Endothelial cell of umbilical vein (primary cell): ENCODE results near the gene PPP1R12A. TPM values are rescaled to one million over a fixed set of nuclear protein-coding genes. Genes with fewer than 3 reads are reported as not detected.

Experiments
- BruUV-seq: library from RNA; stranded (reverse); fragments of 400-500 nt; replicated peaks from 2 replicates; lab custom pipeline; 2021; lab: Mats Ljungman, UMichigan
- CTCF ChIA-PET: fragments of 300-600, 350-600 bp; sonication (Branson Sonifier 250); formaldehyde crosslinking; loops from one replicate; lab custom pipeline; 2021; ENCODE audit warnings: antibody characterized with exemption, inconsistent platforms; lab: Charles Lee
- POLR2A ChIA-PET: fragments of 300-600, 350-600 bp; sonication (Branson Sonifier 250); formaldehyde crosslinking; loops from one replicate; lab custom pipeline; 2021; ENCODE audit warnings: antibody characterized with exemption, inconsistent platforms; lab: Charles Lee
- DNase-seq: peaks from one replicate; pipeline ENCODE4 v3.0.0-alpha.2; 2011; ENCODE audit warnings: low read depth, low spot score
- FAIRE-seq: peaks from 2 replicates; lab custom pipeline; 2011; peaks lifted over from hg19 to GRCh38; lab: Jason Lieb, UNC
- H2AFZ ChIP-seq: 2 replicates; pipeline ENCODE4 v1.6.0; 2012; ENCODE audit warnings: low read depth, low read length, control low read depth, inconsistent platforms
- H3K27ac ChIP-seq: 2 replicates; pipeline ENCODE4 v1.5.1; 2011; ENCODE audit warnings: low read depth, mild to moderate bottlenecking, control low read depth, low read length, moderate library complexity; ENCODE audit not compliant: insufficient read depth
- H3K27me3 ChIP-seq, 2 experiments: 2 replicates each; pipeline versions ENCODE4 v1.6.0 to v1.6.1; 2011; ENCODE audit warnings: low read length in 2 of 2, mixed read lengths in 1 of 2; ENCODE audit not compliant: control insufficient read depth in 2 of 2, insufficient read depth in 2 of 2
- H3K36me3 ChIP-seq, 2 experiments: 2 replicates in 1 of 2; 3 replicates in 1 of 2; pipeline ENCODE4 v1.5.1; 2011; ENCODE audit warnings: low read length in 2 of 2, mild to moderate bottlenecking in 1 of 2, moderate library complexity in 1 of 2; ENCODE audit not compliant: control insufficient read depth in 2 of 2, insufficient read depth in 2 of 2; ENCODE audit errors: extremely low read depth in 1 of 2
- H3K4me1 ChIP-seq: 3 replicates; pipeline ENCODE4 v1.5.1; 2011; ENCODE audit warnings: mild to moderate bottlenecking, low read length; ENCODE audit not compliant: control insufficient read depth, insufficient read depth; ENCODE audit errors: extremely low read depth
- H3K4me2 ChIP-seq: 2 replicates; pipeline ENCODE4 v1.6.1; 2011; ENCODE audit warnings: low read length, control low read depth, mixed read lengths; ENCODE audit not compliant: insufficient read depth
- H3K4me3 ChIP-seq, 3 experiments: fragments of 200-600 bp in 1 of 3; sonication (generic), shearing (Covaris generic) in 1 of 3; replicated peaks in 1 of 3; 2 replicates each; pipeline ENCODE4 v1.5.1; 2011 to 2016; ENCODE audit warnings: control low read depth in 3 of 3, low read length in 3 of 3, mild to moderate bottlenecking in 2 of 3, inconsistent platforms in 1 of 3, low read depth in 1 of 3, moderate library complexity in 1 of 3; ENCODE audit not compliant: insufficient read depth in 1 of 3
- H3K79me2 ChIP-seq: 2 replicates; pipeline ENCODE4 v1.6.0; 2012; ENCODE audit warnings: low read length, inconsistent platforms; ENCODE audit not compliant: control insufficient read depth, insufficient read depth
- H3K9ac ChIP-seq: replicated peaks from 2 replicates; pipeline ENCODE3; 2011; ENCODE audit warnings: low read length, control low read depth; ENCODE audit not compliant: insufficient read depth; ENCODE audit errors: extremely low read depth
- H3K9me1 ChIP-seq: replicated peaks from 3 replicates; pipeline ENCODE4 v1.6.0; 2011; ENCODE audit warnings: mild to moderate bottlenecking, low read length; ENCODE audit not compliant: control insufficient read depth, insufficient read depth; ENCODE audit errors: extremely low read depth
- H3K9me3 ChIP-seq: replicated peaks from 2 replicates; pipeline ENCODE4 v1.5.1; 2012; ENCODE audit warnings: low read length, inconsistent platforms; ENCODE audit not compliant: control insufficient read depth, insufficient read depth
- H4K20me1 ChIP-seq: replicated peaks from 2 replicates; pipeline ENCODE3; 2011; ENCODE audit warnings: mild to moderate bottlenecking, low read length; ENCODE audit not compliant: control insufficient read depth, insufficient read depth; ENCODE audit errors: extremely low read depth
- EZH2 ChIP-seq: IDR thresholded peaks from 2 replicates; pipeline ENCODE4 v1.6.1; 2012; ENCODE audit warnings: borderline replicate concordance, low read depth, mild to moderate bottlenecking, moderate library complexity, low read length, inconsistent platforms; ENCODE audit not compliant: severe bottlenecking
- FOS ChIP-seq: IDR thresholded peaks from 2 replicates; pipeline ENCODE4 v1.6.1; 2011; ENCODE audit warnings: mild to moderate bottlenecking, low read length, moderate library complexity, borderline replicate concordance; ENCODE audit not compliant: insufficient read depth
- GATA2 ChIP-seq: IDR thresholded peaks from 2 replicates; pipeline ENCODE4 v1.7.0; 2011; ENCODE audit warnings: low read depth, mild to moderate bottlenecking, moderate library complexity, mixed read lengths, low read length; ENCODE audit not compliant: insufficient read length, insufficient read depth
- JUN ChIP-seq: IDR thresholded peaks from 2 replicates; pipeline ENCODE4 v1.6.1; 2011; ENCODE audit warnings: borderline replicate concordance, low read depth; ENCODE audit not compliant: insufficient read length, insufficient read depth
- MYC ChIP-seq: IDR thresholded peaks from one replicate; pipeline ENCODE4 v1.6.1; 2011; ENCODE audit warnings: mild to moderate bottlenecking, low read depth, low read length
- POLR2A ChIP-seq: IDR thresholded peaks from 2 replicates; pipeline ENCODE4 v1.6.1; 2012; ENCODE audit warnings: low read depth, mild to moderate bottlenecking, control low read depth, low read length
- POLR2AphosphoS5 ChIP-seq: IDR thresholded peaks from 2 replicates; pipeline ENCODE4 v1.6.1; 2012; ENCODE audit warnings: low read depth, mild to moderate bottlenecking, control low read depth, low read length, moderate library complexity; ENCODE audit not compliant: insufficient read depth
- dilution Hi-C: fragments of 300-500 bp; cut with MboI; formaldehyde crosslinking; loops from one replicate; pipeline ENCODE4 v1.15.0; 2019; ENCODE audit warnings: low sequenced_read_pairs; ENCODE audit not compliant: extremely low pct_ligation_motif_present
- intact Hi-C: fragments of 100-400 bp; cut with micrococcal nuclease; formaldehyde crosslinking; loops from one replicate; pipeline ENCODE4 v1.10.0; 2022
- polyA plus RNA-seq, 4 experiments: library from polyadenylated mRNA; depleted of rRNA in 3 of 4; stranded (reverse) in 3 of 4; unstranded in 1 of 4; fragments of >200 nt; gene quantifications; 2 replicates each; pipeline versions ENCODE4 v1.2.1 to v1.2.3, GENCODE V29; 2011 to 2012; ENCODE audit warnings: missing spikeins in 1 of 4
- total RNA-seq: library from RNA; stranded (reverse); gene quantifications from 2 replicates; pipeline ENCODE4 v1.2.3, GENCODE V29; 2021
- TF ChIP-seq, protein P1 (sequence below), 2 donors: IDR thresholded peaks; 1 replicate in 1 of 2; 2 replicates in 1 of 2; pipeline ENCODE4 v1.5.1; 2011; ENCODE audit warnings: low read length in 2 of 2, mild to moderate bottlenecking in 2 of 2, moderate library complexity in 2 of 2, control low read depth in 1 of 2, inconsistent platforms in 1 of 2, low read depth in 1 of 2; ENCODE audit not compliant: insufficient read depth in 1 of 2; ENCODE audit errors: extremely low read depth in 1 of 2
- TF ChIP-seq, protein P2 (sequence below): IDR thresholded peaks from 2 replicates; pipeline ENCODE4 v1.6.1; 2011; ENCODE audit not compliant: insufficient read depth, insufficient read length

The PPP1R12A gene
- total and polyA plus RNA-seq, 2 donors (not counting 3 experiments of a cell fraction or from before 2014, with no cell fraction given), result 12.9 to 83.9 TPM

DNA sequence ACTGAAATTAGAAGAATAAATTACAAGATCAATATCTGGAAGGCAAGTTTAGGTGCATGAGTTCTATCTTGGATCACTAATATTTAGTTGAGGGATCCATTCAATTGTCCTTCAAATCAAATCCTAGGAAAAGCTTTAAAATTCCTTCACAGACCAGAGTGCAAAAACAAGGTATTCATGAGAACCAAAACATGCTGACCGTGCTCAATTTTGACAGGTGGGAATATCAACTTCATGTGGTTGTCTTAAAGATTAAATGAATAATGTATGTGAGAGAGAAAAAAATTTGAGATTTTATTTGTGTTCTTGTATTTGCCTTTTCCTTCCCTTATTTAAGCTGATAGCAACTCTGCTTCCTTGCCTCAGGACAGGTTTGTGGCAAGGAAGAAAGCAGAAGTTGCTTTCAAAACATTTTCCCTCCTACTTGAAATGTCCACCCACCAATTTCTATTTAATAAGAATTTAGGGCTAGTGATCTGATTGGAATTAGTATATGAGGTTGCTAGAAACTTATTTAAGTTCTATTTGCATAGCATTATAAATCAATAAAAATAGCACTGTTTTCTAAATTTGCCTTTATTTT lies 4.9 kb upstream of the PPP1R12A start:
- intact Hi-C loops, result loop anchor here (10.0 kb wide), 1 partner anchor 415 kb away; no protein-coding TSS in a partner anchor

More for the DNA sequence above, 4.9 kb upstream of the PPP1R12A start:
- no peak overlapping the region for H3K4me2 ChIP-seq
- H3K79me2 ChIP-seq, result peaks cover 7% of the 10 kb centered on the region
- H3K9me1 ChIP-seq, result no peaks in the 10 kb centered on the region
- DNase-seq, result no peak
- no peaks in the 10 kb centered on the region for H4K20me1 ChIP-seq
- H3K27me3 ChIP-seq, result no peaks in the 10 kb centered on the region
- H3K9me3 ChIP-seq, result no peaks in the 10 kb centered on the region
- no peak for FAIRE-seq
- BruUV-seq, result no TSS peak
- TF ChIP-seq GATA2 (no peak), FOS (no peak), MYC (no peak), POLR2A (no peak), JUN (no peak), EZH2 (no peak), POLR2AphosphoS5 (no peak)
- TF ChIP-seq, protein P1, sequence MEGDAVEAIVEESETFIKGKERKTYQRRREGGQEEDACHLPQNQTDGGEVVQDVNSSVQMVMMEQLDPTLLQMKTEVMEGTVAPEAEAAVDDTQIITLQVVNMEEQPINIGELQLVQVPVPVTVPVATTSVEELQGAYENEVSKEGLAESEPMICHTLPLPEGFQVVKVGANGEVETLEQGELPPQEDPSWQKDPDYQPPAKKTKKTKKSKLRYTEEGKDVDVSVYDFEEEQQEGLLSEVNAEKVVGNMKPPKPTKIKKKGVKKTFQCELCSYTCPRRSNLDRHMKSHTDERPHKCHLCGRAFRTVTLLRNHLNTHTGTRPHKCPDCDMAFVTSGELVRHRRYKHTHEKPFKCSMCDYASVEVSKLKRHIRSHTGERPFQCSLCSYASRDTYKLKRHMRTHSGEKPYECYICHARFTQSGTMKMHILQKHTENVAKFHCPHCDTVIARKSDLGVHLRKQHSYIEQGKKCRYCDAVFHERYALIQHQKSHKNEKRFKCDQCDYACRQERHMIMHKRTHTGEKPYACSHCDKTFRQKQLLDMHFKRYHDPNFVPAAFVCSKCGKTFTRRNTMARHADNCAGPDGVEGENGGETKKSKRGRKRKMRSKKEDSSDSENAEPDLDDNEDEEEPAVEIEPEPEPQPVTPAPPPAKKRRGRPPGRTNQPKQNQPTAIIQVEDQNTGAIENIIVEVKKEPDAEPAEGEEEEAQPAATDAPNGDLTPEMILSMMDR (IDR thresholded peaks at IDR 0.05; ENCODE audit: extremely low read depth in 1 of 2, insufficient read depth in 1 of 2, low read depth in 1 of 2, low read length in 2 of 2), result no peak
- TF ChIP-seq, protein P2, sequence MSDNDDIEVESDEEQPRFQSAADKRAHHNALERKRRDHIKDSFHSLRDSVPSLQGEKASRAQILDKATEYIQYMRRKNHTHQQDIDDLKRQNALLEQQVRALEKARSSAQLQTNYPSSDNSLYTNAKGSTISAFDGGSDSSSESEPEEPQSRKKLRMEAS, result no peak
- CTCF ChIA-PET, result no interaction called here
- no peaks in the 10 kb centered on the region for H3K36me3 ChIP-seq
- no peak overlapping the region for H3K9ac ChIP-seq
- H3K27ac ChIP-seq, result no peak overlapping the region
- no peak overlapping the region for H2AFZ ChIP-seq
- POLR2A ChIA-PET, result no interaction called here
- no peak overlapping the region for H3K4me3 ChIP-seq
- H3K4me1 ChIP-seq, result peaks cover 9% of the 10 kb centered on the region
- dilution Hi-C loops, result no loop called here
